GM12865 (cell line): ENCODE measurements around the gene MRPL33.

ENCODE experiments used
- DNase-seq: peaks from one replicate; pipeline ENCODE4 v3.0.0; 2010; ENCODE audit warnings: low read depth
- H3K4me3 ChIP-seq: 2 replicates; pipeline ENCODE4 v1.5.1; 2011; ENCODE audit warnings: mild to moderate bottlenecking, low read depth, low read length, control low read depth
- TF ChIP-seq, protein P1 (sequence below): IDR thresholded peaks from 2 replicates; pipeline ENCODE4 v1.5.1; 2011; ENCODE audit warnings: low read length, control low read depth, low read depth, inconsistent platforms; ENCODE audit not compliant: insufficient read depth; ENCODE audit errors: missing control alignments

Gene MRPL33

DNA sequence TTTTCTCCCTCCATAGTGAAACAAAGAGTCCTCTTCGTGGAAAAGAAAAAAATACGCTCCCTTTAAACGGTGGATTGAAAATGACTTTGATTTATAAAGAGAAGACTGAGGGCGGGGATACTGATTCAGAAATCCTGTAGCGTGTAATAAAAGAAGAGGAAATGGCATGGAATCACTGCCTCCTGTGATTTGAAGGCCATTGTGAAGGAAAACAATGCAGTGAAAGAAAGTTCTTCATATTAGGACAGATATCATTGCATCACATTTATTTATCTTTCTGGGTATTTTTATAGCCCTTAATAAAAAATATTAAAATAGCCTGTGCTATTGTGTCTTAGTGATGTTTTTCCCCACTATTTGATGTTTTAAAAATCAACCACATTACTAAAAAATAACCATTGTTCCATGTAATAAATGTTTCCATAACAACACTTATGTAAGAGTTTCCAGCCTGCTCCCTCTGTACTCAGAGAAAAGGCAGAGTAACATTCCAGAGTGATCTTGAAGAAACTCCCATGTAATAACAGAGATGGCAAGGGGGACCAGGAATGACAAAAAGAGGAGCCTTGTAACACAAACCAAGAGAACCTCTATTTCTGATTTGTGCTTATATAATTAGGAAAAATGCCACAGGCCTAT is 8.0 kb downstream of the MRPL33 start:
- TF ChIP-seq, protein P1, sequence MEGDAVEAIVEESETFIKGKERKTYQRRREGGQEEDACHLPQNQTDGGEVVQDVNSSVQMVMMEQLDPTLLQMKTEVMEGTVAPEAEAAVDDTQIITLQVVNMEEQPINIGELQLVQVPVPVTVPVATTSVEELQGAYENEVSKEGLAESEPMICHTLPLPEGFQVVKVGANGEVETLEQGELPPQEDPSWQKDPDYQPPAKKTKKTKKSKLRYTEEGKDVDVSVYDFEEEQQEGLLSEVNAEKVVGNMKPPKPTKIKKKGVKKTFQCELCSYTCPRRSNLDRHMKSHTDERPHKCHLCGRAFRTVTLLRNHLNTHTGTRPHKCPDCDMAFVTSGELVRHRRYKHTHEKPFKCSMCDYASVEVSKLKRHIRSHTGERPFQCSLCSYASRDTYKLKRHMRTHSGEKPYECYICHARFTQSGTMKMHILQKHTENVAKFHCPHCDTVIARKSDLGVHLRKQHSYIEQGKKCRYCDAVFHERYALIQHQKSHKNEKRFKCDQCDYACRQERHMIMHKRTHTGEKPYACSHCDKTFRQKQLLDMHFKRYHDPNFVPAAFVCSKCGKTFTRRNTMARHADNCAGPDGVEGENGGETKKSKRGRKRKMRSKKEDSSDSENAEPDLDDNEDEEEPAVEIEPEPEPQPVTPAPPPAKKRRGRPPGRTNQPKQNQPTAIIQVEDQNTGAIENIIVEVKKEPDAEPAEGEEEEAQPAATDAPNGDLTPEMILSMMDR = no peak
- no peak for DNase-seq
- no peak overlapping the region for H3K4me3 ChIP-seq

DNA sequence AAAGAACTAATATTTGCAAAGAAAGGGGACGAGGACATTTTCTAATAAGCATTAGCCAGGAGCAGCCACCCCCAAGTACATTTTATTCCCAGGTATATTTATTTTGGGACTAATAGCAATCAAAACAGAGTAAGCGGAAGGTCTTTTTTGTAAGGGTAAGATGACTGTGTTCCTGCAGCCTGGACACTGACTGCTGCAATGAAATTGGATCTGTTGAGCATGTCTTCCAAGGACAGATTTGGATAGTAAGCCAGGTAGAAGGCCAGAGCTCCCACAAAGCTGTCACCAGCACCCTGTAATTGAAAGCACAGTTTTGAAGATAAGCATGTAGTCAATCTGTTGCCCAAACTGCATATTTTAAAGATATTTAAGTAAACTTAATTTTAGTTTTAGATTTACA is 10.0 kb downstream of the MRPL33 start:
- TF ChIP-seq, protein P1 = no peak
- no peak overlapping the region for H3K4me3 ChIP-seq
- no peak for DNase-seq

DNA sequence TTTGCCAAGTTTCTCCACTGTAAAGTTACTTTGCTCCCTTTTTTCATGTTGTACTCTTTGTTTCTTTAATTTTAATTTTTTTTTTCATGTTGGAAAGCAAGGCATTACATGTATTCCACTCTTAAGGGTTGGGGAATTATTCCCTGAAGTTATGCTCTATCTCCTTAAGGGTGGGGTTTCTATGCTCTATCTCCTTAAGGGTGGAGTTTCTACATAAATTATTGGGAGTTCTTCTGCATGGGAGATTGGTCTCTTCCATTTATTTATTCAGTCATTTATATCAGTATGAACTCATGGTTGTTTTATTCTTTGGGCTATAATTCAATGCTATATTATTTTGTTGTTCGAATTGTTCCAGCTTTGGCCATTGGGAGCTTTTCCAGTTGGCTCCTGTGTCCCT is 11.2 kb downstream of the MRPL33 start:
- no peak overlapping the region for H3K4me3 ChIP-seq
- TF ChIP-seq, protein P1 = no peak
- no peak for DNase-seq

DNA sequence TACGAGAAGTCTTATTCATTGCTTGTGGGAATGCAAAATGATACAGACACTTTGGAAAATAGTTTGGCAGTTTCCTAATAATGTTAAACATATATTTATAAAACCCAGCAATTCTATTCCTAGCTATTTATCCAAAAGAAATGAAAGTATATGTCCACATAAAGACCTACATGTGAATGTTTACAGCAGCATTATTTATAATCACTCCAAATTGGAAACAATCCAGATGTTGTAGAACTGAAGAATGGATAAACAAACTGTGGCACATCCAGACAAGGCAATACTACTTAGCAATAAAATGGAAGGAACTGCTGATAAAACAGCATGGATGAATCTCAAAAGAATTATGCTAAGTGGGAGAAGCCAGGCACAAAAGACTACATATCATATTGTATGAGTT is 19.3 kb downstream of the MRPL33 start:
- no peak for DNase-seq
- H3K4me3 ChIP-seq = no peak overlapping the region
- TF ChIP-seq, protein P1 = no peak

DNA sequence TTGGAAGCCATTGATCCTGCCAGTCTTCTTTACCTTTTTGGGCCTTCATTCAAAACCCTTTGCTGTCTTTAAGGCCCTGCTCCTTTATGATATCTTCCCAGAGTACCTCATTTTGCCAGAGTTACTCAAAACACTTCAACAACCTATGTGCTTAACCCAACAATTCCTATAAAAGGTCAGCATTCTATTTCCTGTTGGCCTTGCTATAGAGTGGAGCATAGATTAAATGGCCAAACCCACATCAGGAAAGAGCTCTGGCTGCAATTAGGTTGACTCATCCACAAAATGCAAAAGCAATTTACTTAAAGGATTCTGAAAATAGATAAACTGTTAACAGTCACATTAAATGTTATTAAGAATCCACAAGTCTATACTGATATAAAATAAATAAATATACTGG is 21.2 kb downstream of the MRPL33 start:
- no peak for DNase-seq
- H3K4me3 ChIP-seq = no peak overlapping the region
- TF ChIP-seq, protein P1 = no peak

DNA sequence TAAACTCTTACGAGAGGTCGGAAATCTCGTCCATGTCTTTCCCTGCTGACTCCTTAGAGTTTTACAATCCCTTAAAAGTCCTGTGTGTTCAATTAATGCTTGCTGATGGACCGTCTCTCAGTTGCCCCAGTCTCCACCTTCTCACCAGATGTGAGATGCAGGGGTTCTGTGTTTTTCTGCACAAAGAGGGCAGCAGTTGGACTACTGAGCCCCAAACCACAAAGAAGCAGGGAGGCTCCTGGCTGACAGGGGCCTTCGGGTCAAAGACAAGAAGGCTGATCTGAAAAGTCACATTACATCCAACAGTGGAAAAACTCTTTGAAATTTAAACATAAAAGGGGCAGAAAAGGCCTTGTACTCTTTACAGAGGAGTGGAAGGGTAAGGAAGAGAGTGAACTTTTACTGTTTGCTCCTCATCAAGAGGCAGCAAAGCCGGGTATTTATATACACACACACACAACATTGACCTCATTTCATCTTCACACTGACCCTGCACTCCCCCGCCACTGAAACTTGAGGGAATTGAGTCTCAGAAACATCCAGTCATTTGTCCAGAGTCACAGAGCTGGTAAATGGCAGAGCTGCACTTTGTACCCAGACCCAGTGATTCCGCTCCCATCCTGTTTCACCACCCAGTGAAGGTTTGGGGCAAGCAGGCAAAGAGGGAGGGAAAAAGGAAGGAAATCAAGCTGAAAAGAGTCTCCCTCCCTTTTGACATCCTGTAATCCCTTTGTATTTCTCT is 23.7 kb downstream of the MRPL33 start:
- TF ChIP-seq, protein P1 = no peak
- no peak overlapping the region for H3K4me3 ChIP-seq
- no peak for DNase-seq
